Activated naive CD4-positive, alpha-beta T cell treated with Interleukin-2 at 50 U/mL for 16 hours (primary cell): Measurements from ENCODE around the gene FAM78B.

Experiments used
- DNase-seq: peaks from one replicate; pipeline ENCODE4 v3.0.0-alpha.2; 2020

The FAM78B gene

GRCh38 chr1:166159656-166160055 lies 7.1 kb downstream of the FAM78B start:
- DNase-seq: no peak

- DNase-seq: no peak
Observed at GRCh38 chr1:166156674-166157073, 10.1 kb downstream of the FAM78B start.

- DNase-seq: no peak
Observed at GRCh38 chr1:166155108-166155507, 11.7 kb downstream of the FAM78B start.

GRCh38 chr1:166153525-166154314 lies 13.1 kb downstream of the FAM78B start:
- no peak for DNase-seq

GRCh38 chr1:166152978-166153377 lies 13.8 kb downstream of the FAM78B start:
- no peak for DNase-seq

GRCh38 chr1:166151804-166152203 lies 15.0 kb downstream of the FAM78B start:
- no peak for DNase-seq

- DNase-seq: no peak
Observed at GRCh38 chr1:166145499-166145898, 21.3 kb downstream of the FAM78B start.

- DNase-seq: no peak
Observed at GRCh38 chr1:166141969-166142368, 24.8 kb downstream of the FAM78B start.

GRCh38 chr1:166140251-166140650 lies 26.6 kb downstream of the FAM78B start:
- DNase-seq: no peak

GRCh38 chr1:166139735-166140134 lies 27.1 kb downstream of the FAM78B start:
- DNase-seq: no peak

- DNase-seq: no peak
Observed at GRCh38 chr1:166136699-166137401, 30.0 kb downstream of the FAM78B start.

- DNase-seq: no peak
Observed at GRCh38 chr1:166136222-166136621, 30.6 kb downstream of the FAM78B start.

GRCh38 chr1:166133857-166134256 lies 32.9 kb downstream of the FAM78B start:
- DNase-seq: no peak

- no peak for DNase-seq
Observed at GRCh38 chr1:166133276-166133841, 33.4 kb downstream of the FAM78B start.

GRCh38 chr1:166132496-166132895 lies 34.3 kb downstream of the FAM78B start:
- DNase-seq: no peak

- no peak for DNase-seq
Observed at GRCh38 chr1:166129006-166129405, 37.8 kb downstream of the FAM78B start.

GRCh38 chr1:166128195-166128594 lies 38.6 kb downstream of the FAM78B start:
- no peak for DNase-seq

- no peak for DNase-seq
Observed at GRCh38 chr1:166127003-166127402, 39.8 kb downstream of the FAM78B start.

- no peak for DNase-seq
Observed at GRCh38 chr1:166122873-166123466, 43.8 kb downstream of the FAM78B start.

- DNase-seq: no peak
Observed at GRCh38 chr1:166121010-166121409, 45.8 kb downstream of the FAM78B start.

- no peak for DNase-seq
Observed at GRCh38 chr1:166120281-166120680, 46.5 kb downstream of the FAM78B start.

- DNase-seq: no peak
Observed at GRCh38 chr1:166119471-166119965, 47.3 kb downstream of the FAM78B start.

GRCh38 chr1:166117776-166118175 lies 49.0 kb downstream of the FAM78B start:
- DNase-seq: no peak
